ENCODE results near the gene JHY.

JHY gene

GRCh38 chr11:122872046-122872445 is 10.5 kb upstream of the JHY start:
- peak; percentile 79 for DNase-seq

GRCh38 chr11:122874991-122875390 is 7.6 kb upstream of the JHY start:
- no peak for DNase-seq

GRCh38 chr11:122877732-122878131 is 4.8 kb upstream of the JHY start:
- DNase-seq, result no peak

- no peak for DNase-seq
Observed at GRCh38 chr11:122879785-122880184, 2.8 kb upstream of the JHY start.

GRCh38 chr11:122882857-122883645 is 492 bp downstream of the JHY start:
- peak; percentile 77 for DNase-seq

- no peak for DNase-seq
Observed at GRCh38 chr11:122883646-122883979, 1.1 kb downstream of the JHY start.

GRCh38 chr11:122888162-122888561 is 5.6 kb downstream of the JHY start:
- no peak for DNase-seq

- DNase-seq, result no peak
Observed at GRCh38 chr11:122893131-122893530, 10.6 kb downstream of the JHY start.

- no peak for DNase-seq
Observed at GRCh38 chr11:122895563-122895962, 13.0 kb downstream of the JHY start.

- DNase-seq, result no peak
Observed at GRCh38 chr11:122897606-122898210, 15.1 kb downstream of the JHY start.

- DNase-seq, result no peak
Observed at GRCh38 chr11:122898799-122899198, 16.2 kb downstream of the JHY start.

GRCh38 chr11:122900587-122901202 is 18.1 kb downstream of the JHY start:
- DNase-seq, result no peak

- DNase-seq, result no peak
Observed at GRCh38 chr11:122902951-122903350, 20.4 kb downstream of the JHY start.

- DNase-seq, result no peak
Observed at GRCh38 chr11:122910775-122911174, 28.2 kb downstream of the JHY start.

GRCh38 chr11:122917311-122917710 is 34.8 kb downstream of the JHY start:
- no peak for DNase-seq

GRCh38 chr11:122918734-122919133 is 36.2 kb downstream of the JHY start:
- DNase-seq, result no peak

- peak; percentile 83 for DNase-seq
Observed at GRCh38 chr11:122920579-122920978, 38.0 kb downstream of the JHY start.

GRCh38 chr11:122922893-122923292 is 40.3 kb downstream of the JHY start:
- no peak for DNase-seq

- no peak for DNase-seq
Observed at GRCh38 chr11:122923302-122923701, 40.7 kb downstream of the JHY start.

- no peak for DNase-seq
Observed at GRCh38 chr11:122931510-122931909, 49.0 kb downstream of the JHY start.

- DNase-seq, result no peak
Observed at GRCh38 chr11:122933416-122933815, 50.9 kb downstream of the JHY start.

GRCh38 chr11:122937983-122938382 is 55.4 kb downstream of the JHY start:
- no peak for DNase-seq

GRCh38 chr11:122938557-122938956 is 56.0 kb downstream of the JHY start:
- no peak for DNase-seq

GRCh38 chr11:122951211-122951610 is 68.7 kb downstream of the JHY start:
- no peak for DNase-seq
